Pancreas (tissue), 10 donors: ENCODE measurements around the gene EDARADD. TPM values are rescaled to one million over a fixed set of nuclear protein-coding genes. Genes with fewer than 3 reads are reported as not detected.

Source experiments
- ATAC-seq, 4 donors: fragments of 200-7000 bp; cut with Tn5 transposase; one replicate each; pipeline versions ENCODE4 v1.8.0 to v1.9.1; 2020; ENCODE audit warnings: mild to moderate bottlenecking in 4 of 4, moderate library complexity in 4 of 4
- DNase-seq, 6 donors: peaks; one replicate each; pipeline ENCODE4 v3.0.0-alpha.2; 2020
- FAIRE-seq: peaks from 2 replicates; lab custom pipeline; 2012; peaks lifted over from hg19 to GRCh38; lab: Jason Lieb, UNC
- H3K27ac ChIP-seq, 4 donors: fragments of 200-600 bp; sonication (generic); 1 replicate in 3 of 4; 2 replicates in 1 of 4; pipeline versions ENCODE4 v1.5.0 to v1.8.0; 2020
- H3K27me3 ChIP-seq, 4 donors: fragments of 200-600 bp; one replicate each; pipeline ENCODE4 v1.8.0; 2021
- H3K36me3 ChIP-seq, 3 donors: fragments of 200-600 bp; sonication (generic) in 1 of 3; one replicate each; pipeline versions ENCODE4 v1.5.0 to v1.8.0; 2020 to 2021
- H3K4me1 ChIP-seq, 3 donors: fragments of 200-600 bp; one replicate each; pipeline ENCODE4 v1.8.0; 2021
- H3K4me3 ChIP-seq, 4 donors: fragments of 200-600 bp; sonication (generic) in 2 of 4; one replicate each; pipeline versions ENCODE4 v1.5.0 to v1.8.0; 2020 to 2021
- H3K9me3 ChIP-seq, 4 donors: fragments of 200-600 bp; one replicate each; pipeline ENCODE4 v1.8.0; 2021
- CTCF ChIP-seq, 4 donors: fragments of 200-600 bp; sonication (generic) in 3 of 4; IDR thresholded peaks; one replicate each; pipeline versions ENCODE4 v1.5.0 to v1.8.0; 2021; ENCODE audit warnings: antibody characterized with exemption in 4 of 4
- WGBS, 2 donors: extraction: QIAGEN DNeasy Blood & Tissue Kit; methylation state at CpG; one replicate each; pipeline ENCODE4 v1.1.7; 2013; 5-methylcytosine and 5-hydroxymethylcytosine counted together
- intact Hi-C, 3 donors: fragments of 100-400 bp; cut with DNase I; formaldehyde crosslinking; loops; one replicate each; pipeline versions ENCODE4 v1.11.1 to v1.14.2; 2022
- polyA plus RNA-seq, 2 donors: library from polyadenylated mRNA; stranded (reverse); fragments of 200-250 nt; gene quantifications; one replicate each; pipeline ENCODE4 v1.2.3, GENCODE V29; 2013
- total RNA-seq, 6 donors: library from RNA; stranded (reverse); fragmentation: NEBNext Ultra II Directional in 4 of 6; extraction: Animal tissue kit (Norgen Biotek cat#: 25700) in 4 of 6; gene quantifications; one replicate each; pipeline versions ENCODE4 v1.2.1 to v1.2.4, GENCODE V29; 2021 to 2023
- donor health status: healthy with polysubstance abuse.
- donor health status: DM: no; HTN: no; CAD: no; lungs with moderate emphysema.
- donor health status: DM: no; HTN: no; CAD: no.
- donor health status: control.
- donor health status: control.
- donor health status: Bipolar disorder and iron deficiency.
- donor health status: DM: yes; HTN: yes; CAD: no.
- donor health status: DM: no; HTN: no; CAD: no.
- donor health status: DM: no; HTN: no; CAD: no.
- donor health status: DM: yes; HTN: yes; CAD: no.

Gene EDARADD
- total and polyA plus RNA-seq, 8 donors = 1.2 to 9.5 (median 3.0) TPM

DNA sequence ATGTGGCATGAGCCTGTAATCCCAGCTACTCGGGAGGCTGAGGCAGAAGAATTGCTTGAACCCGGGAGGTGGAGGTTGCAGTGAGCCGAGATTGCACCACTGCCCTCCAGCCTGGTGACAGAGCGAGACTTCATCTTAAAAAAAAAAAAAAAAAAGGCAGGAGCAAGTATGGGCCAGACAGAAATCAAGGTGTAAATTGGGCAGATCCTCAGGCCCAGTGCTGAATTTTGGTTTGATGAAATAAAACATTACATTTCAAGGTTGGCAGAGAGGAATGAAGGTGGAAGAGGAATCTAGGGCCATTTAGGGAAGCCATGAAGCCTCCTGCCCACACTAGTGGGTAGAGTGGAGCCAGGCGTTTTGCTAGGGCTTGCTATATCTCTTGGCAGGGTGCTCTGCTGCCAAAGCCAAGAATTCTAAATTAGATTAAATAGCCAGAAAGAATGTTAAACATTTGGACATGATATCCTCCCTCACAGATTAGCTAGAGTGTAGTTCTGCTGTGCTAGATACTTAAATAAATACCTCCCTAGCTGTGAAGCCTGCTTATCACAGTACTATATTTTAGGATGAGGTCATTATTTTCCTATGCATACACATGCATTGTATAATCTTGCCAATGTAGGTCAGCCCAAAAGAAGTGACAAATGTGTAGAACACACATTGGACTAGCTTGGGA is 113.1 kb downstream of the EDARADD start:
- intact Hi-C loops = no loop called here
- no peaks in the 10 kb centered on the region for H3K9me3 ChIP-seq
- TF ChIP-seq CTCF (IDR thresholded peaks at IDR 0.05) = no peak
- peak; percentile 63 to 82 (median 72) for ATAC-seq
- no peak for FAIRE-seq
- DNase-seq = peak in 3 of 6 donors; percentile 31 to 37 (median 37)
- peak overlapping the region in 2 of 4 donors; percentile 10 to 51 for H3K27ac ChIP-seq
- WGBS, 2 donors = 37 to 42% methylated on average over 5 of the region's 5 CpGs
- no peaks in the 10 kb centered on the region for H3K27me3 ChIP-seq
- peaks cover 0 to 19% (median 13%) of the 10 kb centered on the region in 3 donors for H3K4me1 ChIP-seq
- H3K36me3 ChIP-seq = no peaks in the 10 kb centered on the region
- no peak overlapping the region for H3K4me3 ChIP-seq

- 89% methylated on average over 6 of the region's 6 CpGs for whole genome bisulfite sequencing, 2 donors
- H3K9me3 ChIP-seq = no peaks in the 10 kb centered on the region
- intact Hi-C loops = no loop called here
These were observed 114.5 kb downstream of the EDARADD start for GRCh38 chr1:236508593-236509027.

GRCh38 chr1:236509203-236509602 is 115.1 kb downstream of the EDARADD start:
- H3K4me3 ChIP-seq = no peak overlapping the region
- no peak for FAIRE-seq

More at GRCh38 chr1:236508593-236509027, 114.5 kb downstream of the EDARADD start:
- Histone ChIP-seq H3K27me3 (no peaks in the 10 kb centered on the region), H3K27ac (no peak overlapping the region), H3K36me3 (no peaks in the 10 kb centered on the region), H3K4me3 (no peak overlapping the region), H3K4me1 (peaks cover 0 to 27% (median 17%) of the 10 kb centered on the region in 3 donors)
- no peak for TF ChIP-seq CTCF (IDR thresholded peaks at IDR 0.05)
- ATAC-seq (no peak), DNase-seq (no peak), FAIRE-seq (no peak)

DNA sequence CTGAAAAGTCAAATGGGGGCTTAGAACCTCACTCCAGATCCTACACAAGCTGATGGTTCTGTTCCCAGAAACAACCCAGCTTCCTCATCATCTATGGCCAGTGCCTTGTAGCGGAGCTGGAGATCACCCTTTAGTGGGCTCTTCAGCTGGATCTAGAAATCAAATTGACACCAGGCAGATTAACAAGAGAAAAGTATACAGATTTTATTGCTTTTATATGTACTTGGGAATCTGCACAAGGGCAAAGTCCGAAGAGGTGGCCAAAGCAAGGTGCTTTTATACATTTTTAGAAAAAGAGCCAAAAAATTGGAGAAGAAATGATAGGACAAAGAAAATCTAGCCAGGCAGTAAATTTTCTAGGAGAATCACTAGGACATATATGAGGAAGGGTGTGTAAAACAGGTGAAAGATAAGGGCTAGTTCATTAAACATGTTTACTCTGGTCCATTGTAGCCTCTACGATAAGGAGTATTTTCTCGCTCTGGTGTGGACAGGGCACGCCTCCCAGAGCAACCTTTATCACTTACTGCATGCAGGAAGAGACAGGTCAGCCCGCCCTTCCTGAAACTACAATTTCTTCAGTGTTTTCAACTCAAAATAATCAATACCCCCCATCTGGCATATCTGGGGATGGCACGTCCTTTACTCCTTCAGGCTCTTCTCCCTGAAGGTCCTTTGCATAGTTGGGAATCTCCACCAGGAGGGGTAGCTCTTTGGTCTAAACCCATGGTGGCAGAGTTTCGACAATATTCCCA is 115.7 kb downstream of the EDARADD start:
- H3K36me3 ChIP-seq = no peaks in the 10 kb centered on the region
- no peak for DNase-seq
- 48 to 62% methylated on average over 8 of the region's 8 CpGs for WGBS, 2 donors
- H3K27me3 ChIP-seq = no peaks in the 10 kb centered on the region
- no peak for TF ChIP-seq CTCF (IDR thresholded peaks at IDR 0.05)
- peaks cover 5 to 31% (median 22%) of the 10 kb centered on the region in 3 donors for H3K4me1 ChIP-seq
- no peak overlapping the region for H3K4me3 ChIP-seq
- H3K9me3 ChIP-seq = no peaks in the 10 kb centered on the region
- intact Hi-C loops = no loop called here
- H3K27ac ChIP-seq = no peak overlapping the region
- no peak for FAIRE-seq
- peak in 3 of 4 donors; percentile 17 to 47 (median 27) for ATAC-seq

More at GRCh38 chr1:236509203-236509602, 115.1 kb downstream of the EDARADD start:
- Histone ChIP-seq H3K4me1 (peaks cover 0 to 27% (median 17%) of the 10 kb centered on the region in 3 donors), H3K27me3 (no peaks in the 10 kb centered on the region), H3K27ac (no peak overlapping the region), H3K9me3 (no peaks in the 10 kb centered on the region), H3K36me3 (no peaks in the 10 kb centered on the region)
- WGBS, 2 donors = 83 to 85% methylated on average over 1 of the region's 1 CpG
- intact Hi-C loops = no loop called here
- DNase-seq (no peak), ATAC-seq (no peak)
- TF ChIP-seq CTCF (IDR thresholded peaks at IDR 0.05) = no peak
